Measurements from ENCODE around the gene LHX4.

LHX4 gene

GRCh38 chr1:180311011-180311730 lies 81.1 kb downstream of the LHX4 start:
- no peak for ATAC-seq

GRCh38 chr1:180312926-180313325 lies 82.9 kb downstream of the LHX4 start:
- ATAC-seq: no peak

- no peak for ATAC-seq
These were observed 97.0 kb downstream of the LHX4 start for GRCh38 chr1:180327089-180327488.

Measured in activated CD4-positive, CD25-positive, alpha-beta regulatory T cell treated with anti-CD3 and anti-CD28 coated beads, Interleukin-2, amount 50 U/mL, for 24 hours (primary cell).